OCI-LY3 (cell line): ENCODE measurements around the gene NPC1.

Source experiments
- EZH2phosphoT487 ChIP-seq: fragments of 200-600 bp; shearing (Covaris generic); IDR thresholded peaks from 2 replicates; pipeline ENCODE4 v1.6.1; 2018; ENCODE audit warnings: antibody characterized with exemption, mixed run types, low read depth
- TF ChIP-seq, protein P1 (sequence below): fragments of 200-600, 300-600 bp; sonication (generic); IDR thresholded peaks from 2 replicates; pipeline ENCODE4 v1.5.1; 2014; ENCODE audit warnings: antibody characterized with exemption, low read length, low read depth

DNA sequence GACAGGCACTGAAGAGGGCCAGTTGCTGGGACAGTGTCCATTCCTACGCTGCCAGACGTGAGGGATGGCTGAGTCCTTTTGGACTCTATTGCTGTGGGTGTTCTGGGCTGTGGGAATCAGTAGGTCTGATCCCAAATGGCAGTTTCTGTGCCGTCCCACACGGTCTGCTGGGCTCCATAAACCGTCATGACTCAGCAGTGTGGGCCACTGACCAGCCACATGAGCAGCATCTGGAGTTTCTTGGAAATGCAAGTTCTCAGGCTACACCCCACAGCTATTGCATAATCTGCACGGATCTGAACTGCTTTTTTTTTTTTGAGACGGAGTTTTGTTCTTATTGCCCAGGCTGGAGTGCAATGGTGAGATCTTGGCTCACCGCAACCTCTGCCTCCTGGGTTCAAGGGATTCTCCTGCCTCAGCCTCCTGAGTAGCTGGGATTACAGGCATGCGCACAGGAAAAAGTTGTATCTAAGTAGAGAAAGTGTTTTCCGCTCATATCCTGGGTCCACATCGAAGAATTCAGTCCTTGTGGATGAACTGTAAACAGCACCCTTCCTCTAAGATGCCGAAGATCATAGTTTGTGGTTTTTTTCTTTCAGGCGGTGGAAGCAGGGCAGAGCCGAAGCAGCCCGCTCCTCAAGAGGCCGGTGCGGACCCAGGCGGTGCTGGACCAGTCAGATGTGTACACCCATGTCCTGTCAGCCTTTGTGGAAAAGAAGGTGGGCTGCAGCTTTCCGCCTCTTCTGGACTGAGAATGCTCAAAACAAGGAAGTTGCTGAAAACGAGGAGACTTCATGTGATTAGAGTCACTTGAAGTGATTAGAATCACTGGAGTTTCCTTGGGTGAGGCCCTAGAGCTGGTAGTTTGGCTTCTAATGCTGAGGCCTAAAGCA, 57.5 kb downstream of the NPC1 start:
- TF ChIP-seq, protein P1, sequence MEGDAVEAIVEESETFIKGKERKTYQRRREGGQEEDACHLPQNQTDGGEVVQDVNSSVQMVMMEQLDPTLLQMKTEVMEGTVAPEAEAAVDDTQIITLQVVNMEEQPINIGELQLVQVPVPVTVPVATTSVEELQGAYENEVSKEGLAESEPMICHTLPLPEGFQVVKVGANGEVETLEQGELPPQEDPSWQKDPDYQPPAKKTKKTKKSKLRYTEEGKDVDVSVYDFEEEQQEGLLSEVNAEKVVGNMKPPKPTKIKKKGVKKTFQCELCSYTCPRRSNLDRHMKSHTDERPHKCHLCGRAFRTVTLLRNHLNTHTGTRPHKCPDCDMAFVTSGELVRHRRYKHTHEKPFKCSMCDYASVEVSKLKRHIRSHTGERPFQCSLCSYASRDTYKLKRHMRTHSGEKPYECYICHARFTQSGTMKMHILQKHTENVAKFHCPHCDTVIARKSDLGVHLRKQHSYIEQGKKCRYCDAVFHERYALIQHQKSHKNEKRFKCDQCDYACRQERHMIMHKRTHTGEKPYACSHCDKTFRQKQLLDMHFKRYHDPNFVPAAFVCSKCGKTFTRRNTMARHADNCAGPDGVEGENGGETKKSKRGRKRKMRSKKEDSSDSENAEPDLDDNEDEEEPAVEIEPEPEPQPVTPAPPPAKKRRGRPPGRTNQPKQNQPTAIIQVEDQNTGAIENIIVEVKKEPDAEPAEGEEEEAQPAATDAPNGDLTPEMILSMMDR, result no peak
- TF ChIP-seq EZH2phosphoT487, result no peak
